Activated naive CD8-positive, alpha-beta T cell (primary cell): ENCODE measurements around the gene CDC42EP4.

Experiments used
- H3K27ac Mint-ChIP-seq: one replicate; pipeline ENCODE4 v1.8.0; 2021; ENCODE audit warnings: mixed read lengths
- H3K27me3 Mint-ChIP-seq: one replicate; pipeline ENCODE4 v1.8.0; 2021; ENCODE audit warnings: mixed read lengths
- H3K36me3 Mint-ChIP-seq: one replicate; pipeline ENCODE4 v1.8.0; 2021; ENCODE audit warnings: mixed read lengths
- H3K4me1 Mint-ChIP-seq: one replicate; pipeline ENCODE4 v1.8.0; 2021; ENCODE audit warnings: low read depth, mixed read lengths
- H3K4me3 Mint-ChIP-seq: one replicate; pipeline ENCODE4 v1.8.0; 2021; ENCODE audit warnings: mild to moderate bottlenecking, mixed read lengths
- H3K9me3 Mint-ChIP-seq: one replicate; pipeline ENCODE4 v1.8.0; 2021; ENCODE audit warnings: low read depth, mixed read lengths

CDC42EP4 gene

DNA sequence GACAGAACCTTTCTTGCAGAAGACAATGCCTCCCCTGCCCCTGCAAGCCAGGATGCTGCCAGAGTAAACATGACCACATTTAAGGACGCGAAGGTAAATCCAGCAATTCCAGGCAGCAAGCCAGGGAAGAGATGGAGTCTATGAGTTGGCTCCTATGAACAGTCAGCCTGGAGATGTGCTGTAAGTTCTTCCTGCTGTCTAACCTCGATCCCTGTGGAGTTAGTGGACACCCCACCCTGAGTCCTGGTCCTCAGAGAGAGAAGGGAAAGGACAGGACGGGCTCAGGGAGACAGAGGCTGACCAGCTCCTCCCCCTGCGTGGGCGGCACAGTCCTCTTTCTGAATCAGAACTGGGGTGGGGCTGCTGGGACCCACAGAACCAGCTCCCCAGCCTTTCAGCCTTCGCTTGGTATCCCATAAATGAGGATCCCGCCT lies 24.9 kb downstream of the CDC42EP4 start:
- no peak overlapping the region for H3K4me3 Mint-ChIP-seq
- peaks cover 2% of the 10 kb centered on the region for H3K27me3 Mint-ChIP-seq
- no peak overlapping the region for H3K27ac Mint-ChIP-seq
- peaks cover 7% of the 10 kb centered on the region for H3K4me1 Mint-ChIP-seq
- H3K36me3 Mint-ChIP-seq: no peaks in the 10 kb centered on the region
- H3K9me3 Mint-ChIP-seq: no peaks in the 10 kb centered on the region

DNA sequence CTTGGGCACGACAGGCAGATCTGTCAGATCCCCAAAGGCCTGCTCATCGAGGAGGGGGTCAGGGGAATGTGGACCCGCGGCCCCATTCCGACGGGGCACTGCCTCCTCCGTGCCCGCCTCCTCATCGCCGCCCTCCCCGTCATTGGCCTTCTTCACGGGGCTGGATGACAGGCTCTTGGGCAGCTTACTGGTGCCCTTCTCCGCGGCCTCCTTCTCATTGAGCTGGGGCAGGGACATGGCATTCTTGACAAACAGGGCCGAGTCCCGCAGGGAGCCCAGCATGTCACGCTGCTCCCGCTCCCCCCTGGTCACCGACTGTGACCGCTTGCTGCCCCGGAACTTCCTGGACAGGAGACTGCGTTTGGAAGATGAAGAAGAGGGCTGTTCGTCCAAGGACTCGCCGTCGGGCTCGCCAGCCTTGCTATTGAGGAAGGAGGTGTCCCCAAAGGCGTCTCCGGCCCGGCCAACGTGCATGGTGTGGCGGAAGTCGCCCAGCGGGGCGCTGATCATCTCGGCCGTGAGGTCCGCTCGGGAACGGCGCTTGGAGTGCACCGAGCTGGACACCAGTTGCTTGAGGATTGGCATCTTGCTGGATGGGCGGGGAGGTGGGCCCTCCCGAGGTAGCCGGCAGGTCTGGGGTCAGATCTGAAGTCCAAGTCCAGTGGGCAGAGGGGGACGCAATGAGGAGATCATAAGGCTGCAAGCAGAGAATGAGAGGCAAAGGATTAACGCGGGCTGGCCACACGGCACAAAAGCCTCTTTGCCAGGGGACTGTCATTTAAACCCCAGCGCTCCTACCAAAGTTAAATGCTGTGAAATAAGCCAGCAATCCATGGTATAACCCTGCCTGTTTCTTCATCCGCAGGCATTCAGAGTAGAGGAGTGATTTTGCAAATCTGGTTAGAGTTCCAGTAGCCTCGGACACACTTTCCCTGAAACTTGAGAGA lies 25.6 kb downstream of the CDC42EP4 start:
- no peak overlapping the region for H3K27ac Mint-ChIP-seq
- H3K27me3 Mint-ChIP-seq: peaks cover 2% of the 10 kb centered on the region
- H3K36me3 Mint-ChIP-seq: no peaks in the 10 kb centered on the region
- no peak overlapping the region for H3K4me3 Mint-ChIP-seq
- H3K4me1 Mint-ChIP-seq: peaks cover 5% of the 10 kb centered on the region
- H3K9me3 Mint-ChIP-seq: no peaks in the 10 kb centered on the region

DNA sequence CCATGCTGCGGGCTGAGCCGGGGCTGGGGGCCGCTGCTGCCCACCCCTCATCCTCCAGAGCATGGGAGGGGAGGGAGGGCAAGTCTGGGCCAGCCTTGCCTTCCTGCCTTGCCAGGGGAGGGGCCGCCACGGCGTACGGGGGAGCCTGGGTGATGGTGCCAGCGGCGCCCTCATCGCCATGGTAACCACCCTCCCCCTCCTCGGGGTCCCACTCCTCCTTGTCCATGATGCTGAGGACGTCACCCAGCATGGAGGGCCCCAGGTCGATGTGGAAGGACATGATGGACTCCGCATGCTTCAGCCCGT lies 26.2 kb downstream of the CDC42EP4 start:
- Mint-ChIP-seq H3K9me3 (no peaks in the 10 kb centered on the region), H3K27ac (no peak overlapping the region), H3K36me3 (no peaks in the 10 kb centered on the region)

DNA sequence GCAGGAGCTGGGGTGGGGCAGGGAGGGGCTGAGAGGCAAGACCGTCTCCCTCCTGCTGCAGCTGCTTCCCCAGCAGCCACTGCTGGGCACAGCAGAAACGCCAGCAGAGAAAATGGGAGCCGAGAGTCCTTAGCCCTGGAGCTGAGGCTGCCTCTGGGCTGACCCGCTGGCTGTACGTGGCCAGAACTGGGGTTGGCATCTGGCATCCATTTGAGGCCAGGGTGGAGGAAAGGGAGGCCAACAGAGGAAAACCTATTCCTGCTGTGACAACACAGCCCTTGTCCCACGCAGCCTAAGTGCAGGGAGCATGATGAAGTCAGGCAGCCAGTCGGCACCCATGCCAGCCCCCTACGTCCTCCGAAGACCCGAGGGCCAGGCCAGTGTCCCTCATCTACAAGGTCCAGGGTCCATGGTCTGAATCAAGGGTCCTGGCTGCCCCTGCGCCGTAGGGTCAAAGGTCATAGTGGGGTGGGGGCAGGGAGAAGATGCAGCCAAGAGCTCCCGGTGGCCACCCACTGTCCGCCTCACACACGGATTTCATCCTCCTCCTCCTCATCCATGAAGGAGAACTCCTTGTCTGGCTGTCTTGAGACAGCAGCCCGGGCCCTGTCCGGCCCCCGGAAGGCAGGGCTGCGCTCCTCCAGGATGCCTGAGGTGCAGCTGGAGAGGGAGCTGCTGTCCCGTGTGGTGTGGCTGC lies 26.7 kb downstream of the CDC42EP4 start:
- Mint-ChIP-seq H3K9me3 (no peaks in the 10 kb centered on the region), H3K4me3 (no peak overlapping the region), H3K27me3 (peaks cover 2% of the 10 kb centered on the region), H3K27ac (no peak overlapping the region), H3K36me3 (no peaks in the 10 kb centered on the region), H3K4me1 (no peaks in the 10 kb centered on the region)

More for the DNA sequence above, 26.2 kb downstream of the CDC42EP4 start:
- Mint-ChIP-seq H3K27me3 (peaks cover 2% of the 10 kb centered on the region), H3K4me3 (no peak overlapping the region), H3K4me1 (peaks cover 2% of the 10 kb centered on the region)

DNA sequence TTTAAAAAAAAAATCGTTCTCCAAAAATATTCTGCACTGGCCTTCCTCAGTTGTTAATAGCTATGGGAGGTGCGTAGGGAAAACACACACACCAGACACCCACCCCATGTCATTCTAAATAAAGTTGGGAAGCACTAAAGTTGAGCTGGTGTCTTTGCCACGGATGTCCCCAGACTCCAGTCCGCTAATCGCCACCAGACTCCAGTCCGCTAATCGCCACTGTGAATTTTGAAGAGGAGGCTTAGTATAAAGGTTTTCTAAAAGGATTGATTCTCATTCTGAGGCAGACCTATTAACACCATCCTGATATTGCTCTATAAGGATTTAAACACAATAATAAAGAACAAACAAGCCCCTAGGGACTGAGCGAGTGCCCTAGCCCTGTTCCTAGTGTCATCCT lies 27.4 kb downstream of the CDC42EP4 start:
- Mint-ChIP-seq H3K27ac (no peak overlapping the region), H3K9me3 (no peaks in the 10 kb centered on the region), H3K36me3 (no peaks in the 10 kb centered on the region), H3K4me3 (no peak overlapping the region), H3K4me1 (no peaks in the 10 kb centered on the region), H3K27me3 (peaks cover 2% of the 10 kb centered on the region)

DNA sequence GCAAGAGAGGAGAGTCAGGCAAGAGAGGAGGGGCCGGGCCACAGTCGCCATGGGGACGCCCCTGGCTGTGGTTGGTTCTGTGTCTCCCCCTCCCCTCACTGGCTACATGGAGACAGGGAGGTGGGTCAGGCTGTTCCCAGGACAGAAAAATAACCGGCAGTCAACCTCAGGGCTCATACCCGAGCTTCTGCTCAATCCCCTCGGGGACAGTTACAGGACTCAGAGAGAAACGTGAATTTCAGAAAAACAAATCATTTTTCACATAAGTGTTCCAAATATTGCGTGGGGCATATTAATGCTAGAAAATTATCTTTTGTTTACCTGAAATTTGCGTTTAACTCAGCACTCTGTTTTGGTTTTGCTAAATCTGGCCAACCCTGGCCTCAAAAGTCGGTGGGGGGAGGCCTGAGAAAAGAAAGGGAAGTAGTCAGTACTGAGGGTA lies 27.9 kb downstream of the CDC42EP4 start:
- Mint-ChIP-seq H3K36me3 (no peaks in the 10 kb centered on the region), H3K4me3 (no peak overlapping the region), H3K27me3 (peaks cover 2% of the 10 kb centered on the region), H3K9me3 (no peaks in the 10 kb centered on the region), H3K27ac (no peak overlapping the region), H3K4me1 (no peaks in the 10 kb centered on the region)

DNA sequence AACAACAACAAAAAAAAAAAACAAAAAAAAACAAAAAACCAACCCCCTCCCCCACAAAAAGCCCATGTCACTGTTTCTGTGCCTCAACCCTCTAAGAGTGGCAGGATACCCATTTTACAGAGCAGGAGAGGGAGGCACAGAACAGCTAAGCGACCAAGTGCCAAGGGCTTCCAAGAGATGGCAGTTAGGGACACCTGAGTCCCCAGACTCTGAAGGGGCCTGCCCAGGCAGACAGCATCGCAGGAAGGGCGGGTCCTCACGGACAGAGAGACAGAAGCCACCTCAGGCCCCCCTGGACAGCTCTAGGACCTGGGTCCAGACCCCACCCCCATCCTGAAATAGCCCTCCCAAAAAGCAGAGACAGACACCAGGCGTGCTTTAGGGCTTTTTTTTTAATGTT lies 28.6 kb downstream of the CDC42EP4 start:
- Mint-ChIP-seq H3K27ac (no peak overlapping the region), H3K4me1 (no peaks in the 10 kb centered on the region), H3K4me3 (no peak overlapping the region), H3K27me3 (peaks cover 2% of the 10 kb centered on the region), H3K9me3 (no peaks in the 10 kb centered on the region), H3K36me3 (no peaks in the 10 kb centered on the region)

DNA sequence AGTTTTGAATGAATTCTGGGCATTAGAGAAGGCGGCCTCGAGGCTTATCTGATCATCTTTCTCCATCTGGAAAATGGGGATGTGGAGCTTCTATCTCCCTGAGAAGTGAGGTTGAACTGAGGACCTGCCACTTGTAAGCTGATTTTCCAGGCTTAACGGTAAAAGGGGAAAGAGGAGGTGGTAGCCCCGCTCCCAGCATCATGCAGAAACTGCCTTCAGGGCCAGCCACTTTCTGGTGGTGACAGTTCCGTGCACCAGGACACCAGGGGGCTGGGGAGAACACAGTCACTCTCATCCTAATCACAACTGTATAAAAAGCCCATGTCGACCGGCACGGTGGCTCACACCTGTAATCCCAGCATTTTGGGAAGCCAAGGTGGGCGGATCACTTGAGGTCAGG lies 29.2 kb downstream of the CDC42EP4 start:
- Mint-ChIP-seq H3K4me3 (no peak overlapping the region), H3K27ac (no peak overlapping the region)

DNA sequence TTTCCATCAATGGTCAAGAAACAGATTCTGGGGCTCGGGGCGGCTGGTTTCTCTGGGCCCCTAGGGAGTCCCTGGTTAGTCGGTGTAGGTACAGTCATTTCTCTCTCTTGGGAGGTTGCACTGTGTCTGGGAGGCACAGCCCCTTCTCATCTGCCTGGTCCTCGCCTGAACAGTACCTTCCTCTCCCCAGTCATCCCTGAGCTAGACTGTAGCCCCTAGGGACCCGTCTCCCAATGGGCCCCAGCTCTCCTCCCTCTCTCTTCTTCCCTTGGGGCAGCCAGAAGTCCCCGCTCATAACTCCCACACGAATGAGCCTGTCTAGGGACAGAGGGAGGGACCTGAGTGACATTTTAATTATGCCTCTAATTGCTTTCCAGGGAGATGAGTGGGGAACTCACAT lies 29.9 kb downstream of the CDC42EP4 start:
- Mint-ChIP-seq H3K4me3 (no peak overlapping the region), H3K27me3 (peaks cover 2% of the 10 kb centered on the region), H3K4me1 (no peaks in the 10 kb centered on the region), H3K9me3 (no peaks in the 10 kb centered on the region), H3K36me3 (no peaks in the 10 kb centered on the region), H3K27ac (no peak overlapping the region)

More for the DNA sequence above, 29.2 kb downstream of the CDC42EP4 start:
- no peaks in the 10 kb centered on the region for H3K36me3 Mint-ChIP-seq
- H3K4me1 Mint-ChIP-seq: no peaks in the 10 kb centered on the region
- H3K27me3 Mint-ChIP-seq: peaks cover 2% of the 10 kb centered on the region
- H3K9me3 Mint-ChIP-seq: no peaks in the 10 kb centered on the region

DNA sequence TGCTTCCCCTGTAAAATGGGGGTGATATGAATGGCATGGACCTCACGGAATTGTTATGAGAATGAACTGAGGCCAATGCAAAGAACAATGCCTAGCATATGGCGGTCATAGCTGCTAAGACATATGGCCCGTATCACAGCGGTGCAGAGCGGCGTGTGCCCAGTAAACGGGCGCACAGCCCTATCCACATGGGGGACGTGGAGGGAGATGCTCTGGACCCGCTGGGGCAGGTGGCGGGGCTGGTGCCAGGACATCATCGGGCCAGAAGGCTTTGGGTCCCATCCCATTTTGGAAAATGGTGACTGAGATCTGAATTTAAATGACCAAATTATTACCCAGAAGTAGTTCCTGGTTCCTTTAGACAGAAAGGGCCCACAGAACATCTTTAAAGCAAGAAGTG lies 31.6 kb downstream of the CDC42EP4 start:
- no peaks in the 10 kb centered on the region for H3K9me3 Mint-ChIP-seq
- no peaks in the 10 kb centered on the region for H3K27me3 Mint-ChIP-seq
- no peak overlapping the region for H3K4me3 Mint-ChIP-seq
- no peaks in the 10 kb centered on the region for H3K4me1 Mint-ChIP-seq
- H3K36me3 Mint-ChIP-seq: no peaks in the 10 kb centered on the region
- H3K27ac Mint-ChIP-seq: no peak overlapping the region

DNA sequence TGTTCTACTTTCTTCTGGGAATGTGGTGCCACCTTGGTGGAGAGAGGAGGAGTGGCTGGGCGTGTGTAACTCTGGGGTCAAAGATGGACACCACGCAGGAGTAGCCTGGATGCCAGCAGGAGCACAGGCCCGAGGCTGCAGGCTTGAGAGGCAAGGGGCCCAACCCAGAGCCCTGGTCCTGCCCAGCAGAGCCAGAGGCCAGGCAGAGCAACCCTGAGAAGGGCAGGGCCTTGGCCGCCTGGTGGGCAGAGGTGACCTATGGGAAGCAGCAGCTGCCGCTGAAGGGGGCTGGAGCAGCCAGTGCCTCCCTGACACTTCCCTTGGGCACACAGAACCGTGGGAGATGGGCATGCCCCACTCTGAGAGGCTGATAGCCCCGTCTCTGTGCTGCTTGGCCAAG lies 32.1 kb downstream of the CDC42EP4 start:
- H3K4me3 Mint-ChIP-seq: no peak overlapping the region
- no peaks in the 10 kb centered on the region for H3K4me1 Mint-ChIP-seq
- H3K27ac Mint-ChIP-seq: no peak overlapping the region

DNA sequence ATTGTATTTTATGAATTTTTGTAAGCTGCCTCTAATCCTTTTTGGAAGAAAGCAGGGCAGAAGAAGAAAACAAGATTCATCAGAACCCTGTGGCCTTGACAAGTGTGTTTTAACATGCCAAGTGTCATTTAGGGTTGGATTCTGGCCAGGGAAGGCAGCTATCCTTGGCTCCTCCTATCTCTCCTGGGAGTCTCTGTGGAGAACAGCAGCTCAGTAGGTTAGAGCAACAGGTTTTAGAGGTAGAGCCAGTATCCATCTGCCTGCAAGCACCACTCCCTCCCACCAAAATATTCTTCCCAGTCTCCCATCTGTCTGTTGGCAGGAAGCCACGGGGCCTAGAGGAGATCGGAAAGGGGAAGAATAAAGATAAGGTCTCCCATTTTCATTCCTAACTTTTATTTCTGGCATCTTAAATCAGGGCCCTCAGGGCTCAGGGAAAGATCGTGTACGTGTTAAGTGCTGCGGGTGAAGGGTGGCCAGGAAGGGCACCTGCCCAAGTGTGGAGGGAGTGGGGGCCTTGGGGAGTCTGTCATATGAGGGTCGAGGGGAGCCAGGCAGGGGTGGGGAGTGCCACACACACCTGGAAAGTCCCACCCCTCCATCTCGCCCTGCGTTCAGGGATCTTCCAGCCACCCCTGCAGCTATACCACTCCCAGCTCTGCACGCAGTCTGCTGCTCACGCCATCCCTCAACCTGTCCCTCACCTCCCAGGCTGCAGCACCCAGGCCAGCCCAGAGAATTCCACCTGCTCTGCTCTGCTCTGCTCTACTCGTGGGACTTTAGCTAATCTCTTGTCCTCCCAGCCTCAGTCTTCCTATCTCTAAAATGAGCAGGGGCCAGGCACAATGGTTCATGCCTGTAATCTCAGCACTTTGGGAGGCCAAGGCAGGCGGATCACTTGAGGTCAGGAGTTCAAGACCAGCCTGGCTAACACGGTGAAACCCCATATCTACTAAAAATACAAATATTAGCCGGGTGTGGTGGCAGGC lies 33.0 kb downstream of the CDC42EP4 start:
- Mint-ChIP-seq H3K36me3 (no peaks in the 10 kb centered on the region), H3K4me3 (no peak overlapping the region), H3K4me1 (no peaks in the 10 kb centered on the region), H3K27me3 (no peaks in the 10 kb centered on the region), H3K9me3 (no peaks in the 10 kb centered on the region), H3K27ac (no peak overlapping the region)

More for the DNA sequence above, 32.1 kb downstream of the CDC42EP4 start:
- no peaks in the 10 kb centered on the region for H3K36me3 Mint-ChIP-seq
- no peaks in the 10 kb centered on the region for H3K27me3 Mint-ChIP-seq
- no peaks in the 10 kb centered on the region for H3K9me3 Mint-ChIP-seq

DNA sequence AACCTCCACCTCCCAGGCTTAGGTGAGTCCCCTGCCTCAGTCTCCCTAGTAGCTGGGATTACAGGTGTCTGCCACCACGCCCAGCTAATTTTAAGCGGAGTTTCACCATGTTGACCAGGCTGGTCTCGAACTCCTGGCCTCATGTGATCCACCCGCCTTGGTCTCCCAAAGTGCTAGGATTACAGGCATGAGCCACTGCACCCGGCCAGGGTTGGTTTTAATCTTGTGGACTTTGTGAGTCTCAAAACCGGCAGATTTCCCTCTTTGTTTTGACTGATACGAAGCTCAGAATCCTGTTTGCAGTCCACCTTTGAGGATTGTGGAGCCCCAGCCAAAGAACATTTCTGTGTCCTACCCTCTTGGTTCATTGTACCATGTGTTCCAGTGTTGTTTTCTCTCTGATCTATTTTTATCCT lies 33.7 kb downstream of the CDC42EP4 start:
- no peaks in the 10 kb centered on the region for H3K27me3 Mint-ChIP-seq

DNA sequence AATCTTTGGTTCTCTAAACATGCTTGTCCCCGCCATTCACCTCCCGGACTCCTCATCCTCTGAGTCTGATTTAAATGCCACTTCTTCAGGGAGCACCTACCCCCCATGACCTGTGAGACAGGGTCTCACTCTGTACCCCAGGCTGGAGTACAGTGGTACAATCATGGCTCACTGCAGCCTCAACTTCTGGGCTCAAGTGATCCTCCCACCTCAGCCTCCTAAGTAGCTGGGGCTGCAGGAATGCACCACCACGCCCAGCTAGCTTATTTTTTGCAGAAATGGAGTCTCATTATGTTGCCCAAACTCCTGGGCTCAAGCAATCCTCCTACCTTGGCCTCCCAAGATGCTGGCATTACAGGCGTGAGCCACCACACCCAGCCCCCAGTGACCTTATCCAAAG lies 37.3 kb downstream of the CDC42EP4 start:
- Mint-ChIP-seq H3K4me1 (no peaks in the 10 kb centered on the region), H3K4me3 (no peak overlapping the region), H3K27ac (no peak overlapping the region), H3K36me3 (no peaks in the 10 kb centered on the region), H3K27me3 (no peaks in the 10 kb centered on the region), H3K9me3 (no peaks in the 10 kb centered on the region)

More for the DNA sequence above, 33.7 kb downstream of the CDC42EP4 start:
- Mint-ChIP-seq H3K4me3 (no peak overlapping the region), H3K36me3 (no peaks in the 10 kb centered on the region), H3K27ac (no peak overlapping the region), H3K9me3 (no peaks in the 10 kb centered on the region), H3K4me1 (no peaks in the 10 kb centered on the region)

DNA sequence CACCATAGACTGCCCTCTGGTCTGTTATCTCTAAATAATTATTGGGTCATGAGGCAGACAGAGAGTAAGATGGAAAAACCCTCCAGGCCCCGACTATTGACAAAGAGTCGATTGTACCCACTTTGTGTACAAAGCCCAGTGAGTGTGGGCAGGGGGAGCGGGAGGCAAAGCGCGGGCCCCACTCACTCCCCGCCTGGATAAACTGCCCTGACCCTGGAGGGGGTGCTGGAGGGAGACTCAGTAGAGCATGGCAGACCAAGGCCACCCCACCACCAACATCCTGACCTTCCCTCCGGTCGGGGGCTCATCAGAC lies 38.9 kb downstream of the CDC42EP4 start:
- no peak overlapping the region for H3K4me3 Mint-ChIP-seq
- no peaks in the 10 kb centered on the region for H3K36me3 Mint-ChIP-seq
- no peaks in the 10 kb centered on the region for H3K9me3 Mint-ChIP-seq
- no peaks in the 10 kb centered on the region for H3K4me1 Mint-ChIP-seq
- H3K27me3 Mint-ChIP-seq: no peaks in the 10 kb centered on the region
- H3K27ac Mint-ChIP-seq: no peak overlapping the region
